Measurements from ENCODE around the gene CD52.
A peak's percentile ranks its signal among the peaks of the same experiment; 100 is the strongest.
"Not testable (repeated sequence)": the region's sequence is repeated elsewhere in the genome, so short reads cannot be mapped to it uniquely, and the experiment has no call there.

CD52 gene

DNA sequence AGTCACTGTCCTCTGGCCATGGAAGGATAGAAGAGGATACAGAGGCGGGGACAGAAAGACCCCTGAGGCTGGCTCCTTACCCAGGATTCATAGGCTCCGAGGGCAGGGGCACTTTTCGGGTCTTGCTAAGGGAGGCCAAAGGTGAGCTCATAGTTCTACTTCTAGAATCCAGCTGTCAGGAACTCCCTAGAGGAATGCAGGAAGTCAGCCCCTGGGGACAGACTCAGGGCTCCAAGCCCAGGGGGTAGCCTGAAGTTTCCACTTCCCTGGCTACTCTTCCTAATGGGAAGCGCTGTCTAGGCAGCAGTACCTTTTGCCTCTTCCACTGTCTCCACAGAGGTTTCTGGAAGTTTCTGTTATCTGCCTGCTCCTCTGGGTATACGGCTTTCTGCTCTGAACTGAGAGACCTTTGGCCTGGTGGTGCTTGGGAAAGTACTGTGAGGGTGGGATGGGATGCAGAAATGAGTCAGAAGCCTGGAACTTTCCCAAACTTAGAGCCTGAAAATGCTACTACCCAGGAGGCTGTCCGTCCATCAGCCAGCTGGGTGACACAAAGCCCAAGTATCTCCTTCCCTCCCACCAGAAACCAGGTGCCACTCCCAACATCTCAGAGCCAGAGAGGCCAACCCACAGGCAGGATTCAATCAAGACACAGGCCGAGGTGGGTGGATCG lies 14.9 kb upstream of the CD52 start:
- no peak for DNase-seq

DNA sequence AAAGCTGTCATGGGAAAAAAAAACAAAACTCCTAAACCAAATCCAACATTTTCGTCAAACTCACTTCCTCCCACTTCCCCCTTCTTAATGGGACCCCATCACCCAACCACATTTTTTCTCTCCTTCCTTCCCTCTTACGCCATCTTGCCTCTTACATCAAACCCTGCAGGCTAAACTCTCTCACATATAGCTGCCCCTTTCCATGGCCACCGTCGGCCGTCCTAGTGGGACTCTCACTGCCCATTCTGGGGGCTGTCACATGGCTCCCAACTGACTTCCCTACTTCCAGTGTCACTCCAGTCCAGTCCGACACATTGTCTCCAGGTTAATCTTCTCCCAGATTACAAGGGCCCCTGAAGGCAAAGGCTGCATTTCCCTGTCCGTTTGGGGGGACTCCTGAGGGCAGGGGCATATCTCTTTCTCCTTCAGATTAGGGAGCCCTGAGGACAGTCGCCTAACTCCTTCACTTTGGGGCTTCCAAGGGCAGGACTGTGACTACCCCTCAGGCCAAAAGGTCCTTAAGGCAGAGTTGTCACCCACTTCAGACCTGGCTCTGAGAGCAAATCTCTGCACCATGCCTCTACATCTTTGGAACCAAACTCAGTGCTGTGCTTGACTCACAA lies 12.0 kb upstream of the CD52 start:
- DNase-seq: no peak

DNA sequence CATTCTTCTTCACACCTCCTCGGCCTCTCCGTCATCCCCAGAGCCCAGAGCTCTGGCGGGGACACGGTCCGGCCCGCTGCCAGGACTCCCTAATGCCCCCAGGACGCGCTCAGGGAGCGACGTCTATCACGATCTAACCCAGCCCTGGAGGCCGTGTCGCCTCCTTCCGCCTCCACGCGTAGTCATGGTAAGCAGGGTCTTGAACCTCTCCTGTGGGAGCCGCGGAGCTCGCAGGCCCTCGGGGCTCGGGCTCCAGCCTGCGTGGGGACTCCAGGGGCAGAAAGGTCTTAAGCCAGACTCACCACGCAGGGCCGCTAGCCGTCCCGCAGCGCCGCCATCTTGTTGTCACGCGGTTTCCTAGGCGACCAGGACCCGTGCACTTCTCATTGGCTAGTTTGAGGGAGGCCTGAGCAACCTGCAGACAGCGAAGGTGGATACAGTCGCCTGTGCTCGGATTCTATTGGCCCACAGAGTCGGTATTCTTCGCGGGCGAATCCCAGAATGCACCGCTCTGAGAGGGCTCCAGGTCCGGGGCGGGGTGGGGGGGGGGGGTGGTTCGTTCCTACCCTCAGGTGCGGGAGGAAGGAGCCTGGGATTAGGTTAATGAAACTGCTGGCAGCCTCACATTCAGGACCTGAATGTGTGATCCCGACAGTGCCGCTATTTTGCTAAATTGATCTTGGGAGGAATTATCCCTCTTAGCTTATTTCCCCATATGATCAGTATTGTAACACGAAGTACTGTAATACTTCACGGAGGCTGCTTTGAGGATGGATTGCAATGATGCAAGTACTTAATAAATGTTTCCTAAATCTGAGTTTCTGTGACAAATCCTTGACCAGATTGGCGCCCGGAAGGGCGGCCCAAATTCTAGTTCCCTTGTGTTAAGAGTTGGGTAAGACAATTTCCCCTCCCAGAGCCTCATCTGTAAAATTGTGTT lies 11.2 kb upstream of the CD52 start, which contains the start of gene UBXN11:
Gene UBXN11, minus strand, starts transcription at position 347 of the 940 bp plus-strand sequence. CDS start 3,753 bp downstream, outside the sequence.
- peak; percentile 83 to 85 for DNase-seq

DNA sequence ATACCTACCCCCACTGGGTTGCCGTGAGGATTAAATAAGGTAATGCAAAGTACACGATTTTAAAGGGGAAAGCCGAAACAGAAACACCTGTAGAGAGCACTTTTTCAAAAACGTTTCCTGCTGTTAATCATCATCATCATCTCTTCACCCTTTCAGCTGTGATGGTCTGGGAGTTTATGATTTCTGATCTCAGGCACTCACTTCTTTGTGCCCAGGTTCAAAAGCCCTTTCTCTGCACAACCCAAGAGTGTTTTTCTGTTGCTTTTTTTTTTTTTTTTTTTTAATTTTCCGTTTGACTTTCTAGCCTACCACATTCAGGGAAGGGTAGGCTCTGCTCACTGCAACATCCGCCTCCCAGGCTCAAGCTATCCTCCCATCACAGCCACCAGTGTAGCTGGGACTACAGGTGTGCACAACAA lies 10.4 kb upstream of the CD52 start:
- DNase-seq: no peak

DNA sequence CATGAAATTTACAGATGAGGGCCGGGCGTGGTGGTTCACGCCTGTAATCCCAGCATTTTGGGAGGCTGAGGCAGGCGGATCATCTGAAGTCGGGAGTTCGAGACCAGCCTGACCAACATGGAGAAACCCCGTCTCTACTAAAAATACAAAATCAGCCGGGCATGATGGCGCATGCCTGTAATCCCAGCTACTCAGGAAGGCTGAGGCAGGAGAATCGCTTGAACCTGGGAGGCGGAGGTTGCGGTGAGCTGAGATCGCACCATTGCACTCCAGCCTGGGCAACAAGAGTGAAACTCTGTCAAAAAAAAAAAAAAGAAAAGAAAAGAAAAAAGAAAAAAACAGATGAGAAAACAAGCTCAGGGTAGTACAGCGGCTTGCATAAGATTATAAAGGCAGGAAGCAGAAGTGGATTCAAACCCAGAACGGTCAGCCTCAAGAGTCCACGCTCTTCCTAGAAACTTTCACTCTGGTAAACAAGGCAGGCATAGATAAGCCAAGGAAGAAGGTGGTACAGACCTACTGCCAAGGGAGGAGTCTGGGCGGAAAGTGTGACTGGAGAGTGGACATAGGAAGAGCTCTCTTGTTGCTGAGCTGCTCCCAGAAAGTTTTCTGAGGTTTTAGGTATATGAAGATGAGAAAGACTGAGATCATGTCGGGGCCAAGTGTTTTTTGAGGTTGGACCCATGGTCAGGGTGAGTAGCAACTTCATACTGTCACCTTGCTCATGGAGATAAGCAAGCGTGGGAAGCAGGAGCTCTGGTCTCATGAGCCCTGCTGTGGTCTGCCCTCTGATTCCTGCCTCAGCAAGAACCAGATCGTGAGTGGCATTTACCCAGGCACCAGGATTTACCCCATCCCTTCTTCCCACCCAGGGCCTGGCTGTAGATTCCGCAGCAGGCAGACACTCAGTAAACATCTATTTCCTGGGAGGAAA lies 9.5 kb upstream of the CD52 start:
- not testable (repeated sequence) for DNase-seq

DNA sequence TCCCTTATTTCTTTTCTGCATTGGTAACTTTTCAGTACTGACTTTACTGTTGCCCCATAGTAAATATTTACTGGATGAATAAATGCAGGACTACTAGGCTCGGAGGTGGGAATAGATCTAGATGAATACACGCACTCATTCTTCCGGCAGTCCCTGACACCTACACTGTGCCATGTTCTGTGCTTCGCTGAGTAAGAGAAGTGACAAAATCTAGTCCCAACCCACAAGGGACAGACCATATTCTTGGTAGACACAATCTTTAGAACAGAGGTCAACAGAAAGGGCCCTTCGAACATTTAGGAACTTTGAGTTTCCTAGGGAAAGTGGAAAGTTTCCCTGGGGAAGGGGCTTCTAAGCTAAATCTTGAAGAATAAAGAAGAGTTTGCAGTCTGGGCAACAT lies 3.3 kb upstream of the CD52 start:
- DNase-seq: no peak

DNA sequence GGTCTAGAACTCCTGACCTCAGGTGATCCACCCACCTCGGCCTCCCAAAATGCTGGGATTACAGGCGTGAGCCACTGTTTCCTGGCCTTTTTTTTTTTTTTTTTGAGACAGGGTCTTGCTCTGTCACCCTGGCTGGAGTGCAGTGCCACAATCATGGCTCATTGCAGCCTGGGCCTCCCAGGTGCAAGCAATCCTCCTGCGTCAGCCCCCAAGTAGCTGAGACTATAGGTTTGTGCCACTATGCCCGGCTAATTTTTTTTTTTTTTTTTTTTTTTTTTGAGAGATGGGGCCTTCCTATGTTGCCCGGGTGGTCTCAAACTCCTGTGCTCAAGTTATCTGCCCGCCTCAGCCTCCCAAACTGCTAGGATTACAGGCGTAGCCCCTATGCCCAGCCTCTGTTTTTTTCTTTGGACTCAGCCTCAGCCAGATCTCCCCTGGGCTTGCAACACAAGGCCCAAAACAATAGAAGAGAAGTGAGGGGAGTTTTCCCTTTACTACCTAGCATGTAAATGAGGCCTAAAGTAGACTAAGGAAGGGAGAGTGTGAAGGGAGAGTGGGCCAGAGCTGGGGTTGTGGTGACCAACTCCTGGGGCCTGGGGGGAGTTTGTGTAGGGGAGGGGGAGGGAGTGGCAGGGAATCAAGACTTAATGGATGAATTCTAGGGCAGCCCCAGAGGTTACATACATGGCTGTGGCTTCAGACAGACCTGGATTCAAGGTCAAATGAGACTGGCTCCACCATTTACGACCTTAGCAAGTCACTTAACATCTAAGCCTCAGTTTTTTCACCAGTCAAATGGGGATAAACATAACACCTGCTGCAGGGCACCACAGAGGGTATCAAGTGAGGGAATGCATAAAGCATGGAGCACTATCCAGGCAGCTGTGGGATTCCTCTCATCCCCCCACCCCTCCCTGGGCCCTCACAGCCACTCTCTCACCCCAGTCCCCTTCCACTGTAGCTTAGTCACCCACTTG lies 1.6 kb upstream of the CD52 start:
- DNase-seq: no peak

DNA sequence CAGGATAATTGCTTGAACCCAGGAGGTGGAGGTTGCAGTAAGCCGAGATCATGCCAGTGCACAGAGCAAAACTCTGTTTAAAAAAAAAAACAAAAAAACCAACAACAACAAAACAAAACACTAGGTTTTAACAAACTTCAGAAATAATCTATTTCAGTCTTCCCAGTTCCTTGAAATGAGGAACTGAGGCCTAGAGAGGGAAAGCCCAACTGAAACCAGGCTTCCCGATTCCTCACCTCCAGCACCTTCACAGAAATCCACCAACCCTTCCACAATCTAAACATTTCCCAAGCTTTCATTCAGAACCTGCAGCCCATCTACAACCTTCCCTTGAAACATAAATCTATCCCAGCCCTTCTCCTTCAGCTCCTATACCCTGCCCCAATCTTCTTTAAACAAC lies 612 bp upstream of the CD52 start:
- DNase-seq: peak in 1 of 2 experiments; percentile 8

DNA sequence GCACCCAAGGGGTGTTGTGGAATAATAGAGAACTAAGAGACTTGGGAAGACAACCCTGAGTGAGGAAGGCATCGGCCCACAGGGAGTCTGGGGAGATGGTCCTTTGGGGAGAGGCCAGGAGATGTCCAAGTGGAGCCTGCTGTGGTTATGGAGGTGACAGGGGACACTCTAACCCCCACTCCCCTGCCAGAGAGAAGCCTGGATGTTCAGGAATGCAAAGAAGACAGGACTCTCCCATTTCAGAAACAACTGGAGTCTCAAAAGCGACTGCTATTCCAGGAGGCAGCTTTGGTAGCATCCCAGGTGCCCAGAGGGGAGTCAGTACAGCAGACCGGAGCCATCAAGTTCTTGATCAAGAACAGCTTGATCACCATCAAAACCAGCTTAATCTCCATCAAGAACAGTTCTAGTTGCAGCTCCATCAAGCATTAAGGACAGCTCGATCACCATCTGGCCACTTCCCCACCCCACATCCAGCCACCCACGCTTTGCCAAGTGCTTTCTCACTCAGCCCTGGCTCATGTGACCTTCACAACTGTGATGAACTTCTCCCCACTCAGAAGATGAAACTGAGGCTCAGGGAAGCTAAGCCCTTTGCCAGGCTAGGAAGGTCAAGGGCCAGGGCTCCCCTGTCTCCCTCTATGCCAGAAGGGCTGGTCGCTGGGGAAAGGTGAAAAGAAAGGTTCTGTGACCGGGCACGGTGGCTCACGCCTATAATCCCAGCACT lies 743 bp downstream of the CD52 start:
- no peak for DNase-seq

DNA sequence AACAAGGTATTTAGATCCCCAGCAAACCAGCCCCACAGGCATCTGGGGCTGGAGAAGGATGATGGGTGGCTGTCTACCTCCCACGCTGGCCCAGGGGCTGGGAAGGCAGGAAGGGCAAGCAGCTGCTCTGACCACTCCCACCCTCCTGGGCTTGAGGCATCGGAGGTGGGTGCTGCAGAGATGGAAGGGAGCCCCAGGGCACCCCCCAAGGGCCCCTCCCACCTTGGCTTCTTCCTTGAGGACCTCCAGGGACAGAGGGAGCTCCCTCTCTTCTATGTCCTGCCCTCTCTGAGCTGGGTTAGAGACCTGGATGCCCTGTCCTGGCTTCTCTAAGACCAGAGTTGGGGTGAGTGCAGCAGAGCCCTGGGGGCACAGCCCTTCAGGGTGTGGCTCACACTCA lies 3.1 kb downstream of the CD52 start:
- no peak for DNase-seq

DNA sequence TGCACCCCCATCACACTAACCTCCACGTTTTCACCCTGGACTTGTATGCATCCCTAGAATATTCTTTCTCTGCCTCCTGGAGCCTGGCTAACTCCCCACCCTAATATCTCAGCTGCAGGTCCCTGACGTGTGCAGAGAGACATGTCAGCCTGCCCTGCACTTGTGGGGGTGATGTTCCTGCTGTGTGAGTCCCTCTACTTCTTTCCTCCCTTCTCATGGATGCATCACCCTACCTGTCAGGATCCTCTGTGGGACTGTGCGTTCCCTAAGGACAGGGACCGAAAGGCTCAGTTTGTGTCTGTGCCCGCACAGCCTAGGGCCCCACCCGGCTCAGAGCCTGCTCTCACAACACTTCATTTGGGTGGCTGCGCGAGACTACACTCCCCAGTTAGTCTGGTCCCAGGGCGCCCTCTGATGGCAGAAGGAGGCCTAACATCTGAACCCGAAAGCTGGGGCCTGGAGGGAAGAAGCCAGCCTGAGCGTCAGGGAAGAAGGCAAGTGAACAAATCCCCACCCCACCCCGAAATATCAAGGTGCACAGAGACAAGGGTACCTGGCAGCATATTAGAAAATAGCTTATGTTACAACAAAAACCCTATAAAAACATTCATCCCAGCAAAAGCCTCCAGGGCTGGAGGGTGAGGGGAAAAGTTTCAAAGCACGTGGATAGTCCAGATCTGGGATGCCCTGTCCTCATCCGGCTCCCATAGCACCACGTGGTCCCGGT lies 3.7 kb downstream of the CD52 start:
- peak; percentile 87 to 89 for DNase-seq

DNA sequence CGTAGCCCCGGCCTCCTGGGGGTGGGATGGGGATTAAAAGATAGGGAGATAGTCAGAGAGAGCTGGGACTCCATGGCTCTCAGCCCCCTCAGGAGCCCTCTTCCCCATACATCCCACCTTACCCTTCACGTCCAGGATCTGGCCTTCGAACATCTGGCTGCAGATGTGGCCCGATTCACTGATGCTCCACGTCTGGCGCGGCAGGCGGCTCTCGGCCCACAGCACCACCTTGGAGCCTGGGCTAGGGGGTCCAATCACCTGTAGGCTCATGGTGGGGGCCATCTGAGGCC lies 4.2 kb downstream of the CD52 start:
- no peak for DNase-seq

DNA sequence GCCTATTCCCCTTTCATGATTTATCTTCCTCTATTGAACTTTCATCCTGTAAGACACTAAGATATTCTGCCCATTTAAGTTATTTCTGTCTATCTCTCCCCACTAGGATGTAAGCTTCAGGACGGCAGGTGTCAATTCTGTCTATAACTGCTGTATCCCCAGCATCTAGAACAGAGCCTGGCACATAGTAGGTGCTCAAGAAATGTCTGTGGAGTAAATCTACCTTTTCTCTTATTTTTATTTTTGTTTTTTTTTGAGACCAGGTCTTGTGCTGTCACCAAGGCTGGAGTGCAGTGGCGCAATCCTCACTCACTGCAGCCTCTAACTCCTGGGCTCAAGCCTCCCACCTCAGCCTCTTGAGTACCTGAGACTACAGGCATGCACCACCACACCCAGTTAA lies 5.6 kb downstream of the CD52 start:
- no peak for DNase-seq

DNA sequence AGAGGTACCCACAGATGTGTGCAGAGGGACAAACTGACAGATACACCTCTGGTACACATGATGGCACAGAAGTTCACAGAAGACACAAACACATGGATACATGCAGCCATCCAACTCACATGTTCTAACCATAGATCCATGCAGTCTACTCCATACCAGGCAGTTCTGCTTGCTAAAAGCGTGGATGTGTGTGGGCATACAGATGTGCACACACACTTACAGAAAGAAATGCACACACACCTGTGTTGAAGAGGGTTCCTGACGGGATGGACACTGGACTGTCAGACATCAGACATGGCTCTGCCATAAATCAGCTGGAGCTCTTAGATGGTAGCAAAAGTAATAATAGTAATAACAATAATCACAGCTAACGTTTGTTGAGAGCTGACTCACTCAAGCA lies 6.8 kb downstream of the CD52 start:
- no peak for DNase-seq

DNA sequence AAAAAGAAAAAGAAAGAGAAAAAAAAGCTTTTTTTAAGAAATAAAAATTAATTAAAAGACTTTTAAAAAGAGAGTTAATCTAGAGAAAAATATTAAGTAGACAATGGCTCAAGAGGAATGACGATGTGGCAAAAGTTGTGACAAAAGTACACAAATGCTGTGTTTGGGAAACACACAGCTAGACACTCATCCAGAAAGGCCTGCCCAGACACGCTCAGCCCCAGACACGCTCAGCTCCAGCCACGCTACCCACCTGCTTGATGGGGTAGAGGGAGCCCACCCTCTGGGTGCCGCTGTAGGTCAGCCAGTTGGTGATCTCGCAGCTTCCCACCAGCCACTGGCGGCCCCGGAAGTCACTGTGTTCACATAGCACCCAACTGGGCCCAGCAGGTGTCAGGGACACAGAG lies 10.2 kb downstream of the CD52 start:
- no peak for DNase-seq

DNA sequence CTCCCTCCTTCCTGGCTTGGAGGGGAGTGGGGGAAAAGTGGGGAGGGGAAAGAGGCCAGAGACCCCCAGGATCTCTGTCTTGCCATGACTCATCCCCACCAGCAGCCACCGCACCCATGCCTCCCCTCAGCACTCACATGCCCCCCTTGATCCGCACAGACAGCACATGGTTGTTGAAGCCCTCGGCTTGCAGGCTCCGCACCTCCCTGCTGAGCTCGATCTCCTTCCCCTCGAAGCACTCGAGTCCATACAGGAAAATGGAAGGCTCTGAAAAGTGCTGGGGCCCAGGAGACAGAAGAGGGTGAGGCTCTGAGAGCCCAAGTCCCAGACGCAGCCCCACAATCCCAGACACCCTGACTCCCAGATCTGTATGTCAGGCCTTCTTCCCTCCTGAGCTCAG lies 10.8 kb downstream of the CD52 start:
- DNase-seq: no peak

DNA sequence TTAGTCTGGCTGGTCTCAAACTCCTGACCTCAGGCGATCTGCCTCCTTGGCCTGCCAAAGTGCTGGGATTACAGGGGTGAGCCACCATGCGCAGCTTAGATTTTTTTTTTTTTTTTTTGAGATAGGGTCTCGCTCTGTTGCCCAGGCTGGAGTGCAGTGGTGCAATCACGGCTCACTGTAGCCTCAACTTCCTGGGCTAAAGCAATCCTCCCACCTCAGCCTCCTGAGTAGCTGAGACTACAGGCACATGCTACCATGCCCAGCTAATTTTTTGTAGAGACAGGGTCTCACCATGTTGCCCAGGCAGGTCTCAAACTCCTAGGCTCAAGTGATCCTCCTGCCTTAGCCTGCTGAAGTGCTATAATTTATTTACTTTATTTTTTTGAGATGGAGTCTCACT lies 11.6 kb downstream of the CD52 start:
- not testable (repeated sequence) for DNase-seq

DNA sequence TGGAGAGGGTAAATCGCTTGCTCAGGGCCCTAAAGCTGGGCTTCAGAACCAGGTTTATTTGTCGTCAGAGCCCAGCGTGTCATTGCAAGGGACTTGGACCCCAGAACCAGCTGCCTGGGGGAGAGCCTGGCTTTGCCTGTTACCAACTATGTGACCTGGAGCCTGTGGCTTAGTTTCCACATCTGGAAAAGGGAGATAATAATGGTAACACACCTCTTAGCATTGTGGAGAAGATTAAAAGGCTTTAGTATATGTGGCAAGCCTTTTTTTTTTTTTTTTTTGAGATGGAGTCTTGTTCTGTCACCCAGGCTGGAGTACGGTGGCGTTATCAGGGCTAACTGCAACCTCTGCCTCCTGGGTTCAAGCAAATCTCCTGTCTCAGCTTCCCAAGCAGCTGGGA lies 12.5 kb downstream of the CD52 start:
- DNase-seq: no peak

DNA sequence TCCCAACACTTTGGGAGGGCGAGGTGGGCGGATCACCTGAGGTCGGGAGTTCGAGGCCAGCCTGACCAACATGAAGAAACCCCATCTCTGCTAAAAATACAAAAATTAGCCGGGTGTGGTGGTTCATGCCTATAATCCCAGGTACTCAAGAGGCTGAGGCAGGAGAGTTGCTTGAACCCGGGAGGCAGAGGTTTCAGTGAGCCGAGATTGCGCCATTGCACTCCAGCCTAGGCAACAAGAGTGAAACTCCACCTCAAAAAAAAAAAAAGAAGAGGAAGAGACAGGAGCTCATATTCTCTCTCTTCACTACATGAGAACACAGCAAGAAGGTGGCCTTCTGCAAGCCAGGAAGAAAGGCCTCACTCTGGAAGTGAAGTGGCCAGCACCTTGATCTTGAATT lies 15.6 kb downstream of the CD52 start:
- not testable (repeated sequence) for DNase-seq
